Smooth muscle cell (in vitro differentiated cells): ENCODE measurements around the gene CDH22. TPM values are rescaled to one million over a fixed set of nuclear protein-coding genes. Genes with fewer than 3 reads are reported as not detected.

Source experiments
- DNase-seq: peaks from one replicate; lab custom pipeline; 2025; ENCODE audit not compliant: unreplicated experiment; lab: John Stamatoyannopoulos, UW
- H2AFZ ChIP-seq: fragments of 200-600 bp; sonication (generic); 2 replicates; pipeline ENCODE4 v1.6.0; 2016; ENCODE audit warnings: antibody characterized with exemption, low read depth, mild to moderate bottlenecking
- H3F3A ChIP-seq: fragments of 200-600 bp; sonication (generic); 2 replicates; pipeline ENCODE4 v1.6.0; 2017; ENCODE audit warnings: antibody characterized with exemption, low read depth
- H3K27ac ChIP-seq: fragments of 200-600 bp; sonication (generic); 2 replicates; pipeline ENCODE4 v1.5.1; 2016; ENCODE audit warnings: low read depth, mild to moderate bottlenecking
- H3K27me3 ChIP-seq: fragments of 200-600 bp; sonication (generic); 2 replicates; pipeline ENCODE4 v1.6.1; 2016; ENCODE audit warnings: low read depth, mild to moderate bottlenecking
- H3K36me3 ChIP-seq: fragments of 200-600 bp; sonication (generic); 2 replicates; pipeline ENCODE4 v1.5.1; 2016; ENCODE audit warnings: low read depth
- H3K4me1 ChIP-seq: fragments of 200-600 bp; sonication (generic); 2 replicates; pipeline ENCODE4 v1.5.1; 2016; ENCODE audit warnings: low read depth
- H3K4me2 ChIP-seq: fragments of 200-600 bp; sonication (generic); 2 replicates; pipeline ENCODE4 v1.6.0; 2016; ENCODE audit warnings: mild to moderate bottlenecking
- H3K4me3 ChIP-seq: fragments of 200-600 bp; sonication (generic); 2 replicates; pipeline ENCODE4 v1.5.1; 2016; ENCODE audit warnings: mild to moderate bottlenecking
- H3K79me2 ChIP-seq: fragments of 200-600 bp; sonication (generic); 2 replicates; pipeline ENCODE4 v1.6.0; 2016; ENCODE audit warnings: low read depth, mild to moderate bottlenecking
- H3K9ac ChIP-seq: fragments of 200-600 bp; sonication (generic); 2 replicates; pipeline ENCODE4 v1.6.0; 2016; ENCODE audit warnings: low read depth
- H3K9me3 ChIP-seq: fragments of 200-600 bp; sonication (generic); replicated peaks from 2 replicates; pipeline ENCODE4 v1.5.1; 2016; ENCODE audit warnings: low read depth
- H4K20me1 ChIP-seq: fragments of 200-600 bp; sonication (generic); 2 replicates; pipeline ENCODE4 v1.6.0; 2016; ENCODE audit warnings: low read depth
- WGBS: methylation state at CpG from one replicate; pipeline ENCODE4 v1.1.7; 2016; ENCODE audit warnings: low lambda C conversion rate; 5-methylcytosine and 5-hydroxymethylcytosine counted together
- polyA plus RNA-seq: library from polyadenylated mRNA; unstranded; fragments of >200 nt; fragmentation: Nextera tagmentation; extraction: Ambion mirVana; gene quantifications from 2 replicates; pipeline ENCODE4 v1.2.1, GENCODE V29; 2016
- total RNA-seq: library from RNA; depleted of rRNA; stranded (reverse); fragments of >200 nt; gene quantifications from 2 replicates; pipeline ENCODE4 v1.2.3, GENCODE V29; 2014
- TF ChIP-seq, protein P1 (sequence below): fragments of 200-600 bp; sonication (generic); IDR thresholded peaks from 2 replicates; pipeline ENCODE4 v1.5.1; 2017; ENCODE audit warnings: borderline replicate concordance, mild to moderate bottlenecking, antibody characterized with exemption; ENCODE audit not compliant: insufficient read depth, poor library complexity, severe bottlenecking

The CDH22 gene
- total and polyA plus RNA-seq, 2 experiments from 2014 or later: not detected

- no peak overlapping the region for H3K9ac ChIP-seq
- no peaks in the 10 kb centered on the region for H3K9me3 ChIP-seq
- peak overlapping the region; percentile 7 for H3K4me2 ChIP-seq
- H2AFZ ChIP-seq: no peak overlapping the region
- no peak for DNase-seq
- no peaks in the 10 kb centered on the region for H3K27me3 ChIP-seq
- H3K4me3 ChIP-seq: no peak overlapping the region
- H4K20me1 ChIP-seq: no peaks in the 10 kb centered on the region
- no peaks in the 10 kb centered on the region for H3F3A ChIP-seq
- peaks cover 32% of the 10 kb centered on the region for H3K4me1 ChIP-seq
- H3K79me2 ChIP-seq: no peaks in the 10 kb centered on the region
- TF ChIP-seq, protein P1, sequence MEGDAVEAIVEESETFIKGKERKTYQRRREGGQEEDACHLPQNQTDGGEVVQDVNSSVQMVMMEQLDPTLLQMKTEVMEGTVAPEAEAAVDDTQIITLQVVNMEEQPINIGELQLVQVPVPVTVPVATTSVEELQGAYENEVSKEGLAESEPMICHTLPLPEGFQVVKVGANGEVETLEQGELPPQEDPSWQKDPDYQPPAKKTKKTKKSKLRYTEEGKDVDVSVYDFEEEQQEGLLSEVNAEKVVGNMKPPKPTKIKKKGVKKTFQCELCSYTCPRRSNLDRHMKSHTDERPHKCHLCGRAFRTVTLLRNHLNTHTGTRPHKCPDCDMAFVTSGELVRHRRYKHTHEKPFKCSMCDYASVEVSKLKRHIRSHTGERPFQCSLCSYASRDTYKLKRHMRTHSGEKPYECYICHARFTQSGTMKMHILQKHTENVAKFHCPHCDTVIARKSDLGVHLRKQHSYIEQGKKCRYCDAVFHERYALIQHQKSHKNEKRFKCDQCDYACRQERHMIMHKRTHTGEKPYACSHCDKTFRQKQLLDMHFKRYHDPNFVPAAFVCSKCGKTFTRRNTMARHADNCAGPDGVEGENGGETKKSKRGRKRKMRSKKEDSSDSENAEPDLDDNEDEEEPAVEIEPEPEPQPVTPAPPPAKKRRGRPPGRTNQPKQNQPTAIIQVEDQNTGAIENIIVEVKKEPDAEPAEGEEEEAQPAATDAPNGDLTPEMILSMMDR: no peak
- 66% methylated on average over 4 of the region's 5 CpGs for WGBS
- H3K36me3 ChIP-seq: no peaks in the 10 kb centered on the region
- H3K27ac ChIP-seq: no peak overlapping the region
These were observed 168.3 kb downstream of the CDH22 start for GRCh38 chr20:46139908-46140482.

DNA sequence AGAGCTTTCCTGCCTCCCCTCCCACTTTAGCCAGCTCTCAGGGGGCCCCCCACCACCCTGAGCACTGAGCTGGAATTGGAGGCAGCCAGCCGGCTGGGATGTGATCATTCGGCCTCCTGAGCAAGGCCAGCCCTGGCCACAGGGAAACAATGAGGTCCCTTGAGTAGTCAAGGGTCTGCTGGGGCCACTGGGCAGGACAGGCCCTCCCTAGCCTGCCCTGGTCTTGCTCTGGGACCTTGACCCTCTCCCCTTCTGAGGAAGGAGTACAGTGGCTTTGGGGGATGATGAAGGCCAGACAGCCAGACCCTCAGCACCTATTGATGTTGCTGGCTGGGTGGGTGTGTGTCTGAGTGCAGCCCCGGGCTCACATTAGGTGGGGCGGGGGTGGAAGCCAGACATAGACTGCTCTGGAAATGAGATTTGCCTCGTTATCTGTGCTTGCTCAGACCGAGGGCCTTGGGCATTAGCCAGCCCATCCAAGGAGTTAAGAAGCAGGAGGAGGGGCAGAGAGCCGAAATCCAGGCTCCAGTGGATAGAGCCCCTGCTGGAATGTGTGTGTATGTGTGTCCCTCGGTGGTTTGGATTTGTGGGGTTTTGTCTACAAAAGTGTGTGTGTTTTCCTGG is 168.9 kb downstream of the CDH22 start:
- Histone ChIP-seq H3K9ac (no peak overlapping the region), H3K36me3 (no peaks in the 10 kb centered on the region), H3K4me3 (no peak overlapping the region), H2AFZ (no peak overlapping the region), H3K27ac (no peak overlapping the region), H4K20me1 (no peaks in the 10 kb centered on the region), H3K4me2 (peak overlapping the region; percentile 7), H3K4me1 (peaks cover 32% of the 10 kb centered on the region), H3K27me3 (no peaks in the 10 kb centered on the region), H3K79me2 (no peaks in the 10 kb centered on the region), H3K9me3 (no peaks in the 10 kb centered on the region), H3F3A (no peaks in the 10 kb centered on the region)
- DNase-seq: no peak
- TF ChIP-seq, protein P1: no peak
- WGBS: 23% methylated on average over 8 of the region's 8 CpGs

DNA sequence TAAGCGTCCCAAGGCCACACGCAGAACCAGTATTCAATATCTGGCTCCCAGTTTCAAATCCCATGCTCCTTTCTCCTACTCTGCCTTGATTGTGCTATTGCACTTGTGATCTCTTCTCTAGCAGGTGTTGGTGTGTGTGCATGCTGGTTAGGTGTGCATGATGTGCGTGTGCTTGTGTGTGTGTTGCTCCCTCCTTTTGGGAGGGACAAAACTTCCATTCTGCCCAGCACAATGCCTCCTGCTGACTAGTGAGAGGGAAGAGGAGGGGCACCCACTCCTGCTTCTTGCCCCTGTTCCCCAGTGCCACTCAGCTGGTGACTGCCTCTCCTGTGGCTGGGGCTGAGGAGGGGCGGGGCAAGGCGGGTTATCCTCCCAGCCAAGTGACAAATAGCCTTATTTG is 170.5 kb downstream of the CDH22 start:
- Histone ChIP-seq H3K4me2 (no peak overlapping the region), H3K9me3 (no peaks in the 10 kb centered on the region), H3K4me3 (no peak overlapping the region), H4K20me1 (no peaks in the 10 kb centered on the region), H3K27me3 (no peaks in the 10 kb centered on the region), H3K27ac (no peak overlapping the region), H3K79me2 (no peaks in the 10 kb centered on the region), H3F3A (no peaks in the 10 kb centered on the region), H3K4me1 (peaks cover 32% of the 10 kb centered on the region), H3K9ac (no peak overlapping the region), H2AFZ (no peak overlapping the region), H3K36me3 (no peaks in the 10 kb centered on the region)
- WGBS: 93% methylated on average over 5 of the region's 5 CpGs
- TF ChIP-seq, protein P1: no peak
- DNase-seq: no peak
